GM21360 (cell line): Measurements from ENCODE around the gene KLB.

Source experiments
- ATAC-seq: cut with Tn5 transposase; IDR thresholded peaks from one replicate; pipeline ENCODE4 v1.9.1; 2021; ENCODE audit warnings: mild to moderate bottlenecking, moderate library complexity; ENCODE audit not compliant: unreplicated experiment

Gene KLB

GRCh38 chr4:39458505-39459300, 52.0 kb downstream of the KLB start, which contains the start of the genes LIAS and RPL9:
LIAS (plus strand) TSS chr4:39459056; CDS start chr4:39459118, 62 bp downstream.
RPL9 (minus strand) TSS chr4:39458922; CDS start chr4:39458439, 483 bp downstream.
- peak; percentile 84 for ATAC-seq

GRCh38 chr4:39464886-39465501, 58.3 kb downstream of the KLB start:
- no peak for ATAC-seq

GRCh38 chr4:39466747-39467146, 60.0 kb downstream of the KLB start:
- no peak for ATAC-seq

- no peak for ATAC-seq
These were observed 60.7 kb downstream of the KLB start for GRCh38 chr4:39467464-39467863.

GRCh38 chr4:39469429-39470077, 62.8 kb downstream of the KLB start:
- peak; percentile 82 for ATAC-seq

- no peak for ATAC-seq
These were observed 63.7 kb downstream of the KLB start for GRCh38 chr4:39470402-39470801.

- no peak for ATAC-seq
These were observed 65.7 kb downstream of the KLB start for GRCh38 chr4:39472396-39472795.

- ATAC-seq = no peak
These were observed 69.6 kb downstream of the KLB start for GRCh38 chr4:39476187-39476895.

- no peak for ATAC-seq
These were observed 73.5 kb downstream of the KLB start for GRCh38 chr4:39480251-39480650.

- no peak for ATAC-seq
These were observed 74.4 kb downstream of the KLB start for GRCh38 chr4:39480902-39481695.

- no peak for ATAC-seq
These were observed 78.0 kb downstream of the KLB start for GRCh38 chr4:39484582-39485272.

GRCh38 chr4:39486221-39486804, 79.6 kb downstream of the KLB start:
- no peak for ATAC-seq

GRCh38 chr4:39490322-39490721, 83.6 kb downstream of the KLB start:
- ATAC-seq = no peak

GRCh38 chr4:39494354-39494753, 87.6 kb downstream of the KLB start:
- no peak for ATAC-seq

- no peak for ATAC-seq
These were observed 88.9 kb downstream of the KLB start for GRCh38 chr4:39495446-39496213.

- no peak for ATAC-seq
These were observed 91.4 kb downstream of the KLB start for GRCh38 chr4:39497909-39498726.

GRCh38 chr4:39498727-39499020, 91.9 kb downstream of the KLB start:
- no peak for ATAC-seq
